ENCODE measurements around the gene CNP.

Gene CNP

GRCh38 chr17:41932816-41933389 is 33.7 kb upstream of the CNP start:
- no peak for TF ChIP-seq CTCF (IDR thresholded peaks at IDR 0.05; ENCODE audit: unreplicated experiment in 3 of 3)
- Mint-ChIP-seq H3K36me3 (ENCODE audit: low read depth) (no peaks in the 10 kb centered on the region), H3K4me1 (peaks cover 14% of the 10 kb centered on the region), H3K4me3 (peak overlapping the region; percentile 40 to 65 (median 45)), H3K27me3 (ENCODE audit: low read depth) (no peaks in the 10 kb centered on the region), H3K9me3 (no peaks in the 10 kb centered on the region), H3K27ac (peak overlapping the region in 2 of 3 experiments; percentile 31 to 53)

GRCh38 chr17:41935641-41936040 is 31.0 kb upstream of the CNP start:
- Mint-ChIP-seq H3K4me3 (no peak overlapping the region), H3K9me3 (no peaks in the 10 kb centered on the region), H3K4me1 (no peaks in the 10 kb centered on the region), H3K36me3 (ENCODE audit: low read depth) (no peaks in the 10 kb centered on the region), H3K27me3 (ENCODE audit: low read depth) (no peaks in the 10 kb centered on the region), H3K27ac (no peak overlapping the region)
- no peak for TF ChIP-seq CTCF (IDR thresholded peaks at IDR 0.05; ENCODE audit: unreplicated experiment in 3 of 3)

GRCh38 chr17:41937970-41938954 is 28.3 kb upstream of the CNP start:
- Mint-ChIP-seq H3K9me3 (no peaks in the 10 kb centered on the region), H3K4me1 (no peaks in the 10 kb centered on the region), H3K27ac (no peak overlapping the region), H3K27me3 (ENCODE audit: low read depth) (no peaks in the 10 kb centered on the region), H3K4me3 (no peak overlapping the region), H3K36me3 (ENCODE audit: low read depth) (no peaks in the 10 kb centered on the region)
- TF ChIP-seq CTCF (IDR thresholded peaks at IDR 0.05; ENCODE audit: unreplicated experiment in 3 of 3) = no peak

GRCh38 chr17:41939044-41939692 is 27.4 kb upstream of the CNP start:
- TF ChIP-seq CTCF (IDR thresholded peaks at IDR 0.05; ENCODE audit: unreplicated experiment in 3 of 3) = no peak
- H3K27me3 Mint-ChIP-seq (ENCODE audit: low read depth) = no peaks in the 10 kb centered on the region
- H3K9me3 Mint-ChIP-seq = no peaks in the 10 kb centered on the region
- H3K27ac Mint-ChIP-seq = no peak overlapping the region
- no peak overlapping the region for H3K4me3 Mint-ChIP-seq
- H3K4me1 Mint-ChIP-seq = no peaks in the 10 kb centered on the region
- no peaks in the 10 kb centered on the region for H3K36me3 Mint-ChIP-seq (ENCODE audit: low read depth)

GRCh38 chr17:41939693-41940090 is 26.9 kb upstream of the CNP start:
- H3K36me3 Mint-ChIP-seq (ENCODE audit: low read depth) = no peaks in the 10 kb centered on the region
- H3K27me3 Mint-ChIP-seq (ENCODE audit: low read depth) = no peaks in the 10 kb centered on the region
- H3K9me3 Mint-ChIP-seq = no peaks in the 10 kb centered on the region
- no peak for TF ChIP-seq CTCF (IDR thresholded peaks at IDR 0.05; ENCODE audit: unreplicated experiment in 3 of 3)
- no peak overlapping the region for H3K27ac Mint-ChIP-seq
- no peaks in the 10 kb centered on the region for H3K4me1 Mint-ChIP-seq
- no peak overlapping the region for H3K4me3 Mint-ChIP-seq
